Measurements from ENCODE around the gene GPX5.
"Not testable (repeated sequence)": the region's sequence is repeated elsewhere in the genome, so short reads cannot be mapped to it uniquely, and the experiment has no call there.

Gene GPX5, protein sequence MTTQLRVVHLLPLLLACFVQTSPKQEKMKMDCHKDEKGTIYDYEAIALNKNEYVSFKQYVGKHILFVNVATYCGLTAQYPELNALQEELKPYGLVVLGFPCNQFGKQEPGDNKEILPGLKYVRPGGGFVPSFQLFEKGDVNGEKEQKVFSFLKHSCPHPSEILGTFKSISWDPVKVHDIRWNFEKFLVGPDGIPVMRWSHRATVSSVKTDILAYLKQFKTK

DNA sequence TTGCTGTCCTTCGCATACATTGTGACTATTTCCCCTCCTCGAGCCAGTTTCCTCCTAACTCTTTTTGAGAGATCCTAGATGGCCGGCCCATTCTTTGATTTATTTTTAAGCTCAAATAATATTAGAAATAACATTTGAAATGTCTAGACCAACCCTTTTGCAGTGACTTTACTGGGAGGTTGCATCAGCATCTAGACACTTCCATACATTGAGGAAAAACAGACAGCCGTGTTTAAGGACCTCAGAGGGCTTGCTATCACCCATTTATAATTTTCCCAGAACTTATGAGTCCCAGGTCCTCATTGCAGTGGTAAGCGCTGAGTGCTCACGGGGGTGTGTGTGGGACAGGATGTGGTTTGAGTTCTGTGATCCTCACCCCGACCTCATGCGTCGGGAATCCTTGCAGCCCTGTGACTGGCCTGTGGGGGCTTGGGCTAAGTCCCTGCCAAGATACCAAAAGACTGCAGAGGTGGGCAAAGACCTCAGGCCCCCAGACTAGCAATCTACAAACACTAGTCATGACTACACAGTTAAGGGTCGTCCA, at the start of gene GPX5:
Gene GPX5 (plus strand): TSS at position 386 of the 544 bp plus-strand sequence. CDS start 133 bp downstream, at position 519.
- DNase-seq: no peak

DNA sequence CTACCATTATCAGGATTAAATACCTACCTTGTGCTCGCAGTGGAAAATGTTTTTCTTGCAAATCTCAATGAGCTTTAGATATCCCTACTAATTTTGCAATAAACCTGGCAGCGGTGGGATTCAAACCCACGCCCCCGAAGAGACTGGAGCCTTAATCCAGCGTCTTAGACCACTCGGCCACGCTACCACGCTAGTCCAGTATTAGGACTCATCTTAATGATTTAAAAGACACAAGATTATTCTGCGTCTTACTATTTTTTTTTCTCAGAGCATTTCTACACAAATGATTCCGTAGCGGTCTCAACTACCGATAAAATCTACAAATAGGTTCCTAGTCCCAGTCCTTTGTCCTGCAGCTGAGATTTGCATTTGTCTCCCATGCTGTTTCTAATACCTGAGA, 47.2 kb upstream of the GPX5 start:
- no peak for DNase-seq

GRCh38 chr6:28480253-28480932, 45.3 kb upstream of the GPX5 start:
- no peak for DNase-seq

DNA sequence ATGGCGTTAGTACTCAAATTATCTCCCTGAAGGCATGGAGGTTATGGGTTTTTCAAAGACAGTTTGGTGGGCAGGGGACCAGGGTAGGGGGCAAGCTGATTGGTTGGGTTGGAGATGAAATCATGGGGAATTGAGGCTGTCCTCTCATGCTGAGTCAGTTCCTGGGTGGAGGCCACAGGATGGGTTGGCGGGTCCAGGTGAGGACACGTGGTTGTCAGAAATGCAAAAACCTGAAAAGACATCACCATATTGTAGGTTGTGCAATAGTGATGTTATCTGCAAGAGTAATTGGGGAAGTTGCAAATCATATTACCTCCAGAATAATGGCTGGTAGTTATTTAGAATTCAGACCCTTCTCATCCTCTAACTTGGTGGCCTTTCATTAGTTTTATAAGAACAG, 40.2 kb upstream of the GPX5 start:
- no peak for DNase-seq

GRCh38 chr6:28486533-28486932, 39.1 kb upstream of the GPX5 start:
- no peak for DNase-seq

DNA sequence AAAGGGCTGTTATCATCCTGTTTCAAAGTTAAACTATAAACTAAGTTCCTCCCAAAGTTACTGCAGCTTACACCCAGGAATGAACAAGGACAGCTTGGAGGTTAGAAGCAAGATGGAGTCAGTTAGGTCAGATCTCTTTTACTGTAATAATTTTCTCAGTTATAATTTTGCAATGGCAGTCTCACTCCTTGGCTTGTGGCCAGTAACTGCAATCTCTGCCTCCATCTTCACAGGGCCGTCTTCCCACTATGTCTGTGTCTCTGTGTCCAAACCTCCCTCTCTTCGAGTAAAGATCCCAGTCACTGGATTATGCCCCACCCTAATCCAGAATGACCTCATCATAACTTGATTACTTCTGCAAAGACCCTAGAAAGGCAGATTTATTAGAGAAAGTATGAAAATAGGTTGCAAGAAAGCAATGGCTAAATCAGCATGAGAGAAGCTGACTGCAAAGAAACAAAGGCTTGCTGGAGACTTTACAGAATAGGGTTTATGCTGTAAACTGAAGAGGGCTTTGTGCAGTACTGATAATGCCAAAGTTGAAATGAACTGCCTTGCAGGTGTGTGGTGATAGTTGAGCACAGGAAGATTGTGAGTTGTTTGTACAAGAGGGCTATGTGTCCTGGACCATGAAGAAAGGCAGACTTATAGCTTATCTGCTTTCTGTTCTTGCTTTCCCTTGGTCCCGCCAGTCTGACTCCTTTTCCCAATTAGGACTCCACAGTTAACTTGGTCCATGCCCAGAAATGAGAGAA, 38.5 kb upstream of the GPX5 start:
- no peak for DNase-seq

GRCh38 chr6:28488916-28489365, 36.7 kb upstream of the GPX5 start:
- DNase-seq: peak; percentile 23

DNA sequence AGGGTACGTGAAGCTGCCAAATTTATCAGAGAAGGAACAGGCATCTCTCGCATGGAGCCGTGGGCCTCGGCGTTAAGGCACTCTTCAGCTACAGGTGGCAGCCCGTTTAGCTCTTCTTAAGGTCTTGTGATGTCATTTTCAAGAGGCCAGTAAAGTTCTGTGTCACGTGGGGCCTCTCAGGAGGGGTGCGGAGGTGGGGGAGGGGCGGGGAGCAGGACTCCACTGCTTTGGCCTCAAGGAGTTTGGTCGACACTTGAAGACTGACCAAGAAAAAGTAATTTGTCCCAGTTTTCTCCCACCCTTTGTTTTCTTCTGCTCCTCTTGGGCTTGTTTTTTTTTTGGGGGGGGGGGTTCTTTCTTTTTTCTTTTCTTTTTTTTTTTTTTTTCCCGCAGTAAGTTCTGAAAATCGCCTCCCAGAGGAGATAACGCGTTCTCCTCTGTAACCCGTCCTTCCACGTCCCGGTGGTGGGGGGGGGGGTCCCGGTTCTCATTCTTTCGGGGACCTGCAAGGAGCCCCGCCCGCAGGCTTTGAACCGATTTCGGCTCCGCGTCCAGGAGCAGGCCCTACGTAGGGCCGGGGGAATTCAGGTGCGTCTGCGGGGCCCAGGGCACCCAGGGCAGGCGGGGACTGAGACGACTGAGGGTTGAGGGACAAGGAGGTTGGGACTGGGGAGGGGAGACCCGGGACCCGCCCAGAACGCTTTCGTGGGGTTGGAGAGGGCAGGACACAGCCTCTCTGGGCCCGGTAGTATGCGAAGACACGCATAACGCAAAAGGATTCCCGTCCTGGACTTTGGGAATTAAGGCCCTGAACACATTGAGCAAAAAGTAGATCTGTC, 36.1 kb upstream of the GPX5 start:
- DNase-seq: peak; percentile 40

- no peak for DNase-seq
Observed at GRCh38 chr6:28490205-28490890, 35.3 kb upstream of the GPX5 start.

DNA sequence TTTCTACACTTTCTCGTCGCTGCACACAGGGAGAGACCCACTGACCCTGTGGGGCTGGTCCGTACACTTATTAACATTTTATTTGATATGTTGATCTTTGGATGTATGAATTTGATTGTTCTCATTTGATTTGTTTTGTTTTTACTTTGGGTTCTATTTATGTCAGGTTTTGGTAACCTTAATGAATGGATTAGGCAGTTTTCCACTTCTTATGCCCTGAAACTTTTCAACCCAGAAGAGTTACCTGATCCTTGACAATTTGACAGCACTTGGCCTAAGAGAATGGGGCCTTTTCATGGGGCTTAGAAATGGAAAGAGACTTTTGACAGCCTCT, 33.7 kb upstream of the GPX5 start:
- DNase-seq: no peak

DNA sequence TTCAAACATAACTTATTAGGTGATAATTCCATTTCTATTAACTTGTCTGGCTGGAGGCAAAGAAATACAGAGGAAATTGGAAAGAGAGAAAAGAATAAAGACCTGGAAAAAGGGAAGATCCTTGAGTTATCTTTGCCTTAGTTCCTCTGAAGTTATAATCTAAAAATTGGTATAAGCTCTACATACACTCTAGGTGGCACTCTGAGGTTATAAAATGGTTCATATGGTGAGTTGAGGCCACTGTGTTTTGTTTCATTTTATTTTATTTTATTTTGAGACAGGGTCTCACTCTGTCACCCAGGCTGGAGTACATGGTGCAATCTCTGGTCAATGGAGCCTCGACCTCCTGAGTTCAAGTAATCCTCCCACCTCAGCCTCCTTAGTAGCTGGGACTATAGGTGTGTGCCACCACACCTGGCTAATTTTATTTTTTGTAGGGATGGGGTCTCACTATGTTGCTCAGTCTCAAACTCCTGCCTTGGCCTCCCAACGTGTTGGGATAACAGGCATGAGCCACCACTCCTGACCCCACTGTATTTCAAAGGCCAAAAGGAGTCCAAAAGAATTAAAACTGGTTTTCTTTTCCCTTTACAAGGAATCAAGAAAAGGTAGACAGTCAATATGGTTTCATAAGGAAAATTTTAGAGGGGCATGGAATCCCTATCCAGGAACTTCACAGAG, 29.4 kb upstream of the GPX5 start:
- DNase-seq: no peak

DNA sequence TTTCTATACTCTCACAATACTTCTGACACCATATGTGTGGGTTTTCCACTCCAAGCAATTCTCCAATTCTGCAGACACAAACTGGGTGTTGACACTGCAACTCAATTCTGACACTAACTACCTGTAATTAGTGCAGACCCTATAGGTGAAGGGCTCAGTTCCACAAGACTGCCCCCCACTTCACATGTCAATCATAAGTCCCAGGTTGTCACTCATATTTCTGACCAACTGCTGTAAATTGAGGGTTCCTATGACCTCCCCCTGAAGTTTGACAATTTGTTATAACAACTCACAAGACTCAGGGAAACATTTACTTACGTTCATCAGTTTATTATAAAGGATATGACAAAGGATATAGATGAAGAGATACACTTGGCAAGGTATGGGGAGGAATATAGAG, 28.4 kb upstream of the GPX5 start:
- DNase-seq: no peak

DNA sequence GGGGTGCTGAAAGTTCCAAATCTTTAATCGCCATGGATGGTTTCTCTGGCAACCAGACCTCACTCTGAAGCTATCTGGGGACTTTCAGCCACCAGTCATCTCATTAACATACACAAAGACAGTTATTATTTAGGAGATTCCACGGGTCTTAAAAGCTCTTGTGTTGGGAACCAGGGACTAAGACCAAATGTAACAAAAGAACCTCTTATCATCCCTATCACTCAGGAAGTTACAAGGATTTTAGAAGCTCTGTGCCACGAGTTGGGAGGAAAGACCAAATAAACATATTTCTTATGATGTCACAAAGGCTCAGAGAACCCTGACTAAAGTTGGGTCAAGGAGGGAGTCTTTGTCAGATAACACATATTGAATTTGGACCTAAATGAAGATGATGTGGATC, 27.8 kb upstream of the GPX5 start:
- DNase-seq: no peak

GRCh38 chr6:28501259-28501658, 24.4 kb upstream of the GPX5 start:
- no peak for DNase-seq

DNA sequence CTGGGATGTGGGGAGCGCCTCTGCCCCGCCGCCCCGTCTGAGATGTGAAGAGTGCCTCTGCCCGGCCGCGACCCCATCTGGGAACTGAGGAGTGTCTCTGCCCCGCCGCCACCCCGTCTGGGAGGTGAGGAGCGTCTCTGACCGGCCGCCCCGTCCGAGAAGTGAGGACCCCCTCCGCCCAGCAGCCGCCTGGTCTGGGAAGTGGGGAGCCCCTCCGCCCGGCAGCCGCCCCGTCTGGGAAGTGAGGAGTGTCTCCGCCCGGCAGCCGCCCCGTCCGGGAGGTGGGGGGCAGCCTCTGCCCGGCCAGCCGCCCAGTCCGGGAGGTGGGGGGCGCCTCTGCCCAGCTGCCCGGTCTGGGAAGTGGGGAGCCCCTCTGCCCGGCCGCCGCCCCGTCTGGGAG, 23.5 kb upstream of the GPX5 start:
- not testable (repeated sequence) for DNase-seq

GRCh38 chr6:28502709-28503305, 22.9 kb upstream of the GPX5 start:
- DNase-seq: not testable (repeated sequence)

GRCh38 chr6:28505733-28506132, 19.9 kb upstream of the GPX5 start:
- DNase-seq: no peak

DNA sequence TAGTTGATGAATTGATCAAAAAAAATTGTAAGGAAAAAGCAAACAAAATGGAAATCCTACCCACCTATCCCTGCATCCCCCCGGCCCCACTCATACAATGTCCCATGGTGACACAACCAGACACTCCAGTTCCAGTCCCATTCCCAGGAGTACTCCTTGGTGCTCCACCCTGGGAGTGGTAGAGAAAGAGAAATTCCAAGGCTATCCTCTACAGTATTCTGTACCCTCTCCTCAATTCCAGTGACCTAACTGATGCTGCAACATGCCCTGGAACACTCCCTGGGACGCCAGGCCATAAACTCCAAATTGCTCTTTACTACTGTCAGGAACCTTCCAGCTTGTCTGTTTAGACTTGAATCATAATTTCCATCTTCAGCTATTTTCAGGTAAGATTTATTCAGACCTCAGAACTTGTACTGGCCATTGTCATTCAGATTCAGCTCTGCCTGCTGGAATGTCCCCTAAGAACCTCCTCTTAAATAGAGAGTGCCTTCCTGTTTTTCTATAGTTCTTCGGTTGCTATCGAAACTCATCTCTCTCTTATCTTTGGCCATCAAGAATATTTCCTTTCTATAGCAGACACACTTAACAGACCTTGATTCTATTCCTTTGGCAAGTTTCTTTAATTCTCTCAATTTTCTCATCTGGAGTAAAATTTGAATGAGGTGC, 18.7 kb upstream of the GPX5 start:
- DNase-seq: no peak

GRCh38 chr6:28511628-28512300, 13.9 kb upstream of the GPX5 start:
- no peak for DNase-seq

DNA sequence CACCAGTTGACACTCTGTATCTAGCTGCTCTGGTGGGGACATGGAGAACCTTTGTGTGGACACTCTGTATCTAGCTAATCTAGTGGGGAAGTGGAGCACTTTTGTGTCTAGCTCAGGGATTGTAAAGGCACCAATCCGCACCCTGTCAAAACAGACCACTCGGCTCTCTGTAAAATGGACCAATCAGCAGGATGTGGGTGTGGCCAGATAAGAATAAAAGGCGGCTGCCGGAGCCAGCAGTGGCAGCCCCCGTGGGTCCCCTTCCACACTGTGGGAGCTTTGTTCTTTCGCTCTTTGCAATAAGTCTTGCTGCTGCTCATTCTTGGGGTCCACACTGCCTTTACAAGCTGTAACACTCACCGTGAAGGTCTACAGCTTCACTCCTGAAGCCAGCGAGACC, 13.3 kb upstream of the GPX5 start:
- not testable (repeated sequence) for DNase-seq
